ENCODE data around the gene PHAF1. TPM values are rescaled to one million over a fixed set of nuclear protein-coding genes. Genes with fewer than 3 reads are reported as not detected.

PHAF1 gene
- polyA plus RNA-seq, 1 donor from 2014 or later = 9.8 TPM

DNA sequence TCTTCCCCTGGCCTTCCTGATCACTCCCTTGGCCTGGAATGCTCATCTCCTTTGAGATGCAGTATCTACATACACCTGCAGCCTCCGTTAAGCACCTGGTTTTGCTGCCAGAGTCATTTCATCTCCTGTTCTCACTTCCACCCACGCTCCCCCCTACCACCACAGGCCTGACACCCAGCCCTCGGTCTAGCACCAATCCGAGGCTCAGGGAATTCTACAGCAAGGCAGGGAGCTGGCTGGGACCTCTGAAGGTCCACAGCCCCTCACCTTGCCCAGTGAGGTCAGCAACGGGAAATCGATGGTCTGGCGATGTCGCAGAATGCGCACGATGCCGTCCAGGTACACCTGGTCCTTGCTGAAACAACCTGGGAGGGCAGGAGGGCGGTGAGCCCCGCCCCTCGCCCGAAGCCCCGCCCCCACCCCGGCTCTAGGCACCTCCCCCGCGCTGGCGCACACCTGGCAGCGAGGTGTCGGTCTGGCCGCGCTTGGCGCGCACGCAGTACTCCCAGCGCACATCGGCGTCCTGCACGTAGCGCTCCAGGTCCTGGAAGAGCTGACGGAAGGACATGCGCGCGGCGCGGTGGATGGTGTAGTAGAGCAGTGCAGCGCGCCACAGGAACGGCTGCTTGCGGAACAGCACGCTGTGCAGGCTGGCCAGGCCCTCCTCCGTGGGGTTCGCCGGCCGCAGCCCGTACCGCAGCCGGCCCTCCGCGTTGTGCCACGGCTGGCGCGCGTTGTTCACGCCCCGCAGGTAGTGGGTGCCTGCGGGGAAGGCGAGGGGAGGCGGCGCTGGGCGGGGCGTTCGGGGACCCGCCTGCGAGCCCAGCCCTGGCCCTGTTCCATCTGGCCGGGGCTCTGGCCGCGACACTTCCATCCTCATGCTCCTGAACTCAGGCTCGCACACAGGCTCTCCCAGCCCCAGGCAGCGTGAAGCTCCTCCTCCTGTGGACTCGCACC, 68.3 kb downstream of the PHAF1 start:
- Histone ChIP-seq H3K27me3 (ENCODE audit: insufficient read depth, low read depth, low read length) (peaks cover 48% of the 10 kb centered on the region), H3K4me3 (ENCODE audit: low read length) (peak overlapping the region; percentile 59), H3K4me2 (ENCODE audit: low read length) (no peak overlapping the region), H3K9ac (ENCODE audit: low read length) (no peak overlapping the region), H3K9me2 (ENCODE audit: insufficient read depth, low read length) (no peaks in the 10 kb centered on the region), H3K79me2 (replicated peaks; ENCODE audit: insufficient read depth, low read length) (peaks cover 21% of the 10 kb centered on the region), H3K9me3 (ENCODE audit: low read length) (no peaks in the 10 kb centered on the region), H3F3A (ENCODE audit: insufficient read depth, low read length, poor library complexity, severe bottlenecking) (no peaks in the 10 kb centered on the region), H4K20me1 (ENCODE audit: insufficient read depth) (peaks cover 20% of the 10 kb centered on the region), H2AFZ (ENCODE audit: low read depth, low read length) (no peak overlapping the region), H3K27ac (ENCODE audit: low read length) (no peak overlapping the region), H3K36me3 (ENCODE audit: insufficient read depth, low read length) (no peaks in the 10 kb centered on the region)
- TF ChIP-seq EP300 (conservative IDR thresholded peaks at IDR 0.05; ENCODE audit: poor library complexity, severe bottlenecking) (no peak), SMC3 (conservative IDR thresholded peaks at IDR 0.05; ENCODE audit: poor library complexity) (no peak), POLR2AphosphoS5 (IDR thresholded peaks at IDR 0.05) (peak; percentile 18), TAF1 (IDR thresholded peaks at IDR 0.05; ENCODE audit: low read depth) (no peak)
- TF ChIP-seq, protein P1, sequence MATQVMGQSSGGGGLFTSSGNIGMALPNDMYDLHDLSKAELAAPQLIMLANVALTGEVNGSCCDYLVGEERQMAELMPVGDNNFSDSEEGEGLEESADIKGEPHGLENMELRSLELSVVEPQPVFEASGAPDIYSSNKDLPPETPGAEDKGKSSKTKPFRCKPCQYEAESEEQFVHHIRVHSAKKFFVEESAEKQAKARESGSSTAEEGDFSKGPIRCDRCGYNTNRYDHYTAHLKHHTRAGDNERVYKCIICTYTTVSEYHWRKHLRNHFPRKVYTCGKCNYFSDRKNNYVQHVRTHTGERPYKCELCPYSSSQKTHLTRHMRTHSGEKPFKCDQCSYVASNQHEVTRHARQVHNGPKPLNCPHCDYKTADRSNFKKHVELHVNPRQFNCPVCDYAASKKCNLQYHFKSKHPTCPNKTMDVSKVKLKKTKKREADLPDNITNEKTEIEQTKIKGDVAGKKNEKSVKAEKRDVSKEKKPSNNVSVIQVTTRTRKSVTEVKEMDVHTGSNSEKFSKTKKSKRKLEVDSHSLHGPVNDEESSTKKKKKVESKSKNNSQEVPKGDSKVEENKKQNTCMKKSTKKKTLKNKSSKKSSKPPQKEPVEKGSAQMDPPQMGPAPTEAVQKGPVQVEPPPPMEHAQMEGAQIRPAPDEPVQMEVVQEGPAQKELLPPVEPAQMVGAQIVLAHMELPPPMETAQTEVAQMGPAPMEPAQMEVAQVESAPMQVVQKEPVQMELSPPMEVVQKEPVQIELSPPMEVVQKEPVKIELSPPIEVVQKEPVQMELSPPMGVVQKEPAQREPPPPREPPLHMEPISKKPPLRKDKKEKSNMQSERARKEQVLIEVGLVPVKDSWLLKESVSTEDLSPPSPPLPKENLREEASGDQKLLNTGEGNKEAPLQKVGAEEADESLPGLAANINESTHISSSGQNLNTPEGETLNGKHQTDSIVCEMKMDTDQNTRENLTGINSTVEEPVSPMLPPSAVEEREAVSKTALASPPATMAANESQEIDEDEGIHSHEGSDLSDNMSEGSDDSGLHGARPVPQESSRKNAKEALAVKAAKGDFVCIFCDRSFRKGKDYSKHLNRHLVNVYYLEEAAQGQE (IDR thresholded peaks at IDR 0.05; ENCODE audit: borderline replicate concordance) = no peak

DNA sequence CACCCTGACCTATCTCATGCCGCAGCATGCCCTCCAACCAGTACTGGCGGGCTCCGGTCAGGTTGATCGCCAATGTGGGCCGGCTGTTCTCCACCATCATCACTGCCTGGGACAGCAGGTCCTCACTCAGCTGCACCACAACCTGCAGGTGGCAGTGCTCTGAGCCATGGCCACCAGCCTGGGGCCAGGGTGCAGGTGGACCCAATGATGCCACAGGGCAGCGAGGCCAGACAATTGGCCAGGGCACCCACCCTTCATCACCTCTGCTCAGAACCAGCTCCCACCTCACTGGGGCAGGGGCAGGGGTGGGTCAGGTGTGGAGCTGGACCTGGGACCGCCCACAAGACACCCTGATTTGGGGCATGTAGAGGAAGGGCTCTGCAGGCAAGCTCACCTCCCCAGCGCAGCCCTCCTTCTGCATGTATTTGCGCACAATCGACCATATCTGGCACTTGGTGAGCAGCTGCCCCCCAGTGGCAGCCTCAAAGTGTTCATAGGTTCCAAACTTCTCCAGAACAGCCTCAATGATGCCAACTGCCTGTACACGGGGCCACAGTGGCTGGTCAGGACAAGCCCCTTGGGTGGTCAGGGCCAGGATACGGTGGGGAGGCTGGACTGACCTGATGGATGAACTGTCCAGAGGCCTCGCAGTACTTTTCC, 69.8 kb downstream of the PHAF1 start:
- H3K27ac ChIP-seq (ENCODE audit: low read length) = no peak overlapping the region
- no peak overlapping the region for H3K9ac ChIP-seq (ENCODE audit: low read length)
- no peaks in the 10 kb centered on the region for H3K36me3 ChIP-seq (ENCODE audit: insufficient read depth, low read length)
- no peak overlapping the region for H3K4me2 ChIP-seq (ENCODE audit: low read length)
- H3K79me2 ChIP-seq (replicated peaks; ENCODE audit: insufficient read depth, low read length) = peaks cover 24% of the 10 kb centered on the region
- peak overlapping the region; percentile 59 for H3K4me3 ChIP-seq (ENCODE audit: low read length)
- no peak overlapping the region for H2AFZ ChIP-seq (ENCODE audit: low read depth, low read length)
- H3F3A ChIP-seq (ENCODE audit: insufficient read depth, low read length, poor library complexity, severe bottlenecking) = no peaks in the 10 kb centered on the region
- peaks cover 16% of the 10 kb centered on the region for H4K20me1 ChIP-seq (ENCODE audit: insufficient read depth)
- no peak for TF ChIP-seq SMC3 (conservative IDR thresholded peaks at IDR 0.05; ENCODE audit: poor library complexity)
- TF ChIP-seq EP300 (conservative IDR thresholded peaks at IDR 0.05; ENCODE audit: poor library complexity, severe bottlenecking) = no peak
- TF ChIP-seq POLR2AphosphoS5 (IDR thresholded peaks at IDR 0.05) = no peak
- TF ChIP-seq, protein P1 (IDR thresholded peaks at IDR 0.05; ENCODE audit: borderline replicate concordance) = no peak
- TF ChIP-seq, protein P2, sequence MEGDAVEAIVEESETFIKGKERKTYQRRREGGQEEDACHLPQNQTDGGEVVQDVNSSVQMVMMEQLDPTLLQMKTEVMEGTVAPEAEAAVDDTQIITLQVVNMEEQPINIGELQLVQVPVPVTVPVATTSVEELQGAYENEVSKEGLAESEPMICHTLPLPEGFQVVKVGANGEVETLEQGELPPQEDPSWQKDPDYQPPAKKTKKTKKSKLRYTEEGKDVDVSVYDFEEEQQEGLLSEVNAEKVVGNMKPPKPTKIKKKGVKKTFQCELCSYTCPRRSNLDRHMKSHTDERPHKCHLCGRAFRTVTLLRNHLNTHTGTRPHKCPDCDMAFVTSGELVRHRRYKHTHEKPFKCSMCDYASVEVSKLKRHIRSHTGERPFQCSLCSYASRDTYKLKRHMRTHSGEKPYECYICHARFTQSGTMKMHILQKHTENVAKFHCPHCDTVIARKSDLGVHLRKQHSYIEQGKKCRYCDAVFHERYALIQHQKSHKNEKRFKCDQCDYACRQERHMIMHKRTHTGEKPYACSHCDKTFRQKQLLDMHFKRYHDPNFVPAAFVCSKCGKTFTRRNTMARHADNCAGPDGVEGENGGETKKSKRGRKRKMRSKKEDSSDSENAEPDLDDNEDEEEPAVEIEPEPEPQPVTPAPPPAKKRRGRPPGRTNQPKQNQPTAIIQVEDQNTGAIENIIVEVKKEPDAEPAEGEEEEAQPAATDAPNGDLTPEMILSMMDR (IDR thresholded peaks at IDR 0.05; ENCODE audit: poor library complexity, severe bottlenecking) = no peak
- TF ChIP-seq RAD21 (conservative IDR thresholded peaks at IDR 0.05) = no peak
- TF ChIP-seq TAF1 (IDR thresholded peaks at IDR 0.05; ENCODE audit: low read depth) = no peak
- TF ChIP-seq EZH2 (IDR thresholded peaks at IDR 0.05; ENCODE audit: borderline replicate concordance, insufficient read depth, low read length, poor library complexity, severe bottlenecking) = no peak
- TF ChIP-seq MXI1 (conservative IDR thresholded peaks at IDR 0.05; ENCODE audit: poor library complexity, severe bottlenecking) = no peak
- H3K27me3 ChIP-seq (ENCODE audit: insufficient read depth, low read depth, low read length) = peaks cover 33% of the 10 kb centered on the region
- no peaks in the 10 kb centered on the region for H3K9me2 ChIP-seq (ENCODE audit: insufficient read depth, low read length)
- no peaks in the 10 kb centered on the region for H3K9me3 ChIP-seq (ENCODE audit: low read length)

Measured in neural cell (in vitro differentiated cells).